Left ventricle myocardium inferior (tissue), 1 donor: Measurements from ENCODE around the gene GNAQ. TPM values are rescaled to one million over a fixed set of nuclear protein-coding genes. Genes with fewer than 3 reads are reported as not detected.

Experiments used
- DNase-seq: peaks from one replicate; pipeline ENCODE4 v3.0.0-alpha.2; 2020
- H3K27ac ChIP-seq: fragments of 200-600 bp; replicated peaks from 2 replicates; pipeline ENCODE4 v1.8.0; 2021
- H3K27me3 ChIP-seq: fragments of 200-600 bp; 2 replicates; pipeline ENCODE4 v1.8.0; 2021; ENCODE audit warnings: low read depth
- H3K36me3 ChIP-seq: fragments of 200-600 bp; 2 replicates; pipeline ENCODE4 v1.8.0; 2021
- H3K4me1 ChIP-seq: fragments of 200-600 bp; 2 replicates; pipeline ENCODE4 v1.8.0; 2021
- H3K4me3 ChIP-seq: fragments of 200-600 bp; 2 replicates; pipeline ENCODE4 v1.8.0; 2021; ENCODE audit warnings: mild to moderate bottlenecking, moderate library complexity
- H3K9me3 ChIP-seq: fragments of 200-600 bp; replicated peaks from 2 replicates; pipeline ENCODE4 v1.8.0; 2021
- intact Hi-C: fragments of 100-400 bp; cut with micrococcal nuclease; formaldehyde crosslinking; loops from one replicate; pipeline ENCODE4 v1.11.0; 2022
- total RNA-seq: library from RNA; stranded (reverse); fragmentation: NEBNext Ultra II Directional; extraction: Animal tissue kit (Norgen Biotek cat#: 25700); gene quantifications from one replicate; pipeline ENCODE4 v1.2.1, GENCODE V29; 2021
- TF ChIP-seq, protein P1 (sequence below): fragments of 200-600 bp; IDR thresholded peaks from 2 replicates; pipeline ENCODE4 v1.8.0; 2021; ENCODE audit warnings: antibody characterized with exemption, mild to moderate bottlenecking, borderline replicate concordance
- donor health status: DM: no; HTN: yes; CAD: no; lungs with severe emphysema.

The GNAQ gene
- total RNA-seq, 1 donor from 2014 or later = 15.2 TPM

DNA sequence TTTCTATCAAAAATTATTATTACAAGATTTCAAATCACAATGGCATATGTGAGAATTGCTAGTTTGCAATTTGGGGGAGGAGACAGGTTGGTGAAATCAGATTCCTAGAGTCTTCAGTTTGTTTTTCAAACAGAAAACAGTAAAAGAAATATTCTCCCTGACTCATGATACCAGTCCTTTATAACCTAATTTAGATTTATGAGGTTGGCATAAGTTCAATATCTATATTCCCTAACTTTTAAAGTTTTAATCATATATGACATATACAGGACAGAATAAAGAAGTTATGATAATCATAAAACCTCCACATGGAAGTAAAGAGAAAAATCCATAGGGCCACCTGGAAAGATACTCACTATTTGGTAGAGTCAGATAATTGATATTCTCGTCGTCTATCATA, 216.4 kb downstream of the GNAQ start:
- no peak for DNase-seq
- no peak overlapping the region for H3K4me3 ChIP-seq
- no peaks in the 10 kb centered on the region for H3K9me3 ChIP-seq
- H3K36me3 ChIP-seq = no peaks in the 10 kb centered on the region
- TF ChIP-seq, protein P1, sequence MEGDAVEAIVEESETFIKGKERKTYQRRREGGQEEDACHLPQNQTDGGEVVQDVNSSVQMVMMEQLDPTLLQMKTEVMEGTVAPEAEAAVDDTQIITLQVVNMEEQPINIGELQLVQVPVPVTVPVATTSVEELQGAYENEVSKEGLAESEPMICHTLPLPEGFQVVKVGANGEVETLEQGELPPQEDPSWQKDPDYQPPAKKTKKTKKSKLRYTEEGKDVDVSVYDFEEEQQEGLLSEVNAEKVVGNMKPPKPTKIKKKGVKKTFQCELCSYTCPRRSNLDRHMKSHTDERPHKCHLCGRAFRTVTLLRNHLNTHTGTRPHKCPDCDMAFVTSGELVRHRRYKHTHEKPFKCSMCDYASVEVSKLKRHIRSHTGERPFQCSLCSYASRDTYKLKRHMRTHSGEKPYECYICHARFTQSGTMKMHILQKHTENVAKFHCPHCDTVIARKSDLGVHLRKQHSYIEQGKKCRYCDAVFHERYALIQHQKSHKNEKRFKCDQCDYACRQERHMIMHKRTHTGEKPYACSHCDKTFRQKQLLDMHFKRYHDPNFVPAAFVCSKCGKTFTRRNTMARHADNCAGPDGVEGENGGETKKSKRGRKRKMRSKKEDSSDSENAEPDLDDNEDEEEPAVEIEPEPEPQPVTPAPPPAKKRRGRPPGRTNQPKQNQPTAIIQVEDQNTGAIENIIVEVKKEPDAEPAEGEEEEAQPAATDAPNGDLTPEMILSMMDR = no peak
- no peaks in the 10 kb centered on the region for H3K27me3 ChIP-seq
- intact Hi-C loops = no loop called here
- H3K4me1 ChIP-seq = peaks cover 12% of the 10 kb centered on the region
- H3K27ac ChIP-seq = no peak overlapping the region

DNA sequence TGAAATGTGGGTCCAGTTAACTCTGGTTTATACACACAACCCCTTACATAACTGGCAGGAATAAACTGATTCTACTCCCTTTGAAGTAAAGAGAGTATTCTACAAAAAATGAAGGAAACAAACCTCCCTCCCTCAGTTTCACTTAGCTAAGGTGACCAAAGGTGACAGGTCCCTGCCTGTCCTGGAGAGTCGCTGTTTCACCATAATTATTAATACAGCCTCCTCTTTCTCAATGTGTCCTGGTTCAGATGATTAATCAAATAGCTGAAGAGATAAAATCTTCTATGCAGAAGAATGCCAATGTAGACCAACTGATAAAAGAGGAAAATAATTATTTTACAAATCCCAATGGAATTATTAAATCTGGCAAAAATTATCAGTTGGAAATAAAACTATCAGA, 219.8 kb downstream of the GNAQ start:
- Histone ChIP-seq H3K27ac (no peak overlapping the region), H3K9me3 (no peaks in the 10 kb centered on the region), H3K36me3 (no peaks in the 10 kb centered on the region), H3K4me3 (no peak overlapping the region), H3K4me1 (peaks cover 22% of the 10 kb centered on the region), H3K27me3 (no peaks in the 10 kb centered on the region)
- intact Hi-C loops = no loop called here
- DNase-seq = no peak
- TF ChIP-seq, protein P1 = no peak

DNA sequence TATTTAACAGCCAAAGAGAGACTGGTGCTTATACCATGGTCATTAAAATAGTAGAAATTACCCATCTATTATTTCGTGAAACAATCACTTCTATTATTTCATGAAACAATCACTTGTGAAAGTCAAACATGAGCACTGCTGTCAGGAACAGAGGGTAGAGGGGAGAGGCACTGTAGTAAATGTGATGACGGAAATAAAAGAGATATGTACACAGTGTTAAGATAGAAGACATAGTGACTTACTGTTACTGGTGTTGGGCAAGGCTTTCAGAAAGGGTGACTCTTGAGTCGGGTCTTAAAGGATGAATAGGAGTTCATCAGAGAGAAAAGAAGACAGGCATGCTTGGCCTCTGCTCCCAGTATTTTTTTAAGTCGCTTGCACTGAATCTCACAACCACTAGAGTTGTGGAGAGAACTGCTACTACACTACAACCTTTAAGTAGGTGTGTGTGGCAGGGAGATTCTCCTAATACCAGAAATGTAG, 220.9 kb downstream of the GNAQ start:
- Histone ChIP-seq H3K27ac (no peak overlapping the region), H3K4me3 (no peak overlapping the region), H3K27me3 (no peaks in the 10 kb centered on the region), H3K4me1 (peaks cover 25% of the 10 kb centered on the region), H3K9me3 (no peaks in the 10 kb centered on the region), H3K36me3 (no peaks in the 10 kb centered on the region)
- TF ChIP-seq, protein P1 = no peak
- no peak for DNase-seq
- intact Hi-C loops = no loop called here

DNA sequence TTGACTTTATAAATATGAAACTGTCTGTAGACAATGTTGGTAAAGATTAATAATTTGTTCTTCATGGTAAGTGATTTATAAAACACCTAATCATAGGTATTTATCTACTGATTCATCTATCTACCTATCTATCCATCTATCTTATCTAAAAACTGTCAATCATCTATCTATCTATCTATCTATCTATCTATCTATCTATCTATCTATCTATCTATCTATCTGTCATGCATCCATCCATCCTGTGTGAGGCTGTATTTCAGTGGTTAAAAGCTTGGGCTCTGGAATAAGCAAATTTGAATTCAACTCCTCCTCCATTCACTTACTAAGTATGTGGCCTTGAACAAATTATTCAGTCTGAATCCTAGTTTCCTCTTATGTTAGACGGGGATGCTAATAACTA, 221.6 kb downstream of the GNAQ start:
- Histone ChIP-seq H3K36me3 (no peaks in the 10 kb centered on the region), H3K4me3 (no peak overlapping the region), H3K27ac (no peak overlapping the region), H3K9me3 (no peaks in the 10 kb centered on the region), H3K4me1 (peaks cover 25% of the 10 kb centered on the region), H3K27me3 (no peaks in the 10 kb centered on the region)
- DNase-seq = no peak
- TF ChIP-seq, protein P1 = no peak
- intact Hi-C loops = no loop called here

DNA sequence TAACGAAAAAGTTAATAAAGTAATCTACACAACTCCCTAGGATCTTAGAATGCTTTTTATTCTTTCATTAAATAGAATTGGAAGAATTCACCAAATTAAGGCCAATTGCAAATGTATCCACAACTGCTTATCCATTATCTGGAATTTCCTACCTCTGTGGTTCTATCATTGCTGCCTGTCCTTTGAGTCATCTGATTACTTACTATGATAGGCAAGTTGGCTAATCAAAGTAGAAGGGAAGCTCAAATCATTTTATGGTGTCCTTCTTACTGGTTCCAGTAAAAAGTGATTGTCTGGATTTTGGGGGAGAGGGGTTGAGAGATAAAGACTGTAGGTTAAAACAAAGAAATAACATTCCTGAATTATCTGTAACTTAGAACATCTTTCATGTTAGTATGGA, 222.1 kb downstream of the GNAQ start:
- TF ChIP-seq, protein P1 = no peak
- no peak for DNase-seq
- Histone ChIP-seq H3K27ac (no peak overlapping the region), H3K27me3 (no peaks in the 10 kb centered on the region), H3K36me3 (no peaks in the 10 kb centered on the region), H3K4me1 (peaks cover 25% of the 10 kb centered on the region), H3K4me3 (no peak overlapping the region), H3K9me3 (no peaks in the 10 kb centered on the region)
- intact Hi-C loops = no loop called here

DNA sequence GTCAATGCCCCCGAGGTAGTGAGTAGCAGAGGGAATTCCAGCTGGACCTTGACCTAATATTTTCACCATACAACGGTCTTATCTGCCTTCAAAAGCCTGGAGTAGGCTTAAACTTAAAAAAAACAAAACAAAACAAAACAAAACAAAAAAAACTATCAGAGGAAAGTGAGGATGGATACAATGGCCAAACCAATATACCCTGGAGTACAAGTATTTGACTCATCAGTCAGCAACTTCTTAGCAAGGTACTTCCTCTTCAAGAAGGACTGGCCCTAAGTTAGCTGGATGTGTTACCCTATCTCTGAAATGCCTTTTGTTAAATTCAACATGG, 222.9 kb downstream of the GNAQ start:
- H3K9me3 ChIP-seq = no peaks in the 10 kb centered on the region
- intact Hi-C loops = no loop called here
- TF ChIP-seq, protein P1 = no peak

More for the DNA sequence above, 222.9 kb downstream of the GNAQ start:
- Histone ChIP-seq H3K4me3 (no peak overlapping the region), H3K4me1 (peaks cover 25% of the 10 kb centered on the region), H3K27me3 (no peaks in the 10 kb centered on the region), H3K27ac (no peak overlapping the region), H3K36me3 (no peaks in the 10 kb centered on the region)
- no peak for DNase-seq
